GM19238 (cell line): ENCODE measurements around the gene PIGP.
A peak's percentile ranks its signal among the peaks of the same experiment; 100 is the strongest.
"Not testable (repeated sequence)": the region's sequence is repeated elsewhere in the genome, so short reads cannot be mapped to it uniquely, and the experiment has no call there.

Source experiments
- DNase-seq: peaks from one replicate; pipeline ENCODE4 v3.0.0; 2011; ENCODE audit warnings: low spot score; ENCODE audit not compliant: insufficient read length

The PIGP gene

GRCh38 chr21:37072988-37073416 is at the start of gene PIGP, which contains the start of gene TTC3:
Gene PIGP, minus strand, starts transcription at chr21:37073071. Its CDS starts 556 bp downstream, at chr21:37072515.
Gene TTC3, plus strand, starts transcription at chr21:37073254. Its CDS starts 14,004 bp downstream, at chr21:37087258.
- peak; percentile 89 for DNase-seq

GRCh38 chr21:37119421-37120218 is 46.7 kb upstream of the PIGP start:
- DNase-seq = no peak

- DNase-seq = no peak
These were observed 45.4 kb upstream of the PIGP start for GRCh38 chr21:37118187-37118826.

GRCh38 chr21:37117204-37117603 is 44.3 kb upstream of the PIGP start:
- DNase-seq = no peak

GRCh38 chr21:37116459-37116858 is 43.6 kb upstream of the PIGP start:
- DNase-seq = not testable (repeated sequence)

- DNase-seq = not testable (repeated sequence)
These were observed 41.4 kb upstream of the PIGP start for GRCh38 chr21:37114301-37114700.

- not testable (repeated sequence) for DNase-seq
These were observed 38.2 kb upstream of the PIGP start for GRCh38 chr21:37111029-37111428.

- DNase-seq = no peak
These were observed 34.1 kb upstream of the PIGP start for GRCh38 chr21:37106998-37107397.

GRCh38 chr21:37102746-37103145 is 29.9 kb upstream of the PIGP start:
- DNase-seq = not testable (repeated sequence)

GRCh38 chr21:37101384-37101783 is 28.5 kb upstream of the PIGP start:
- DNase-seq = no peak

- DNase-seq = no peak
These were observed 27.4 kb upstream of the PIGP start for GRCh38 chr21:37100316-37100715.

- DNase-seq = no peak
These were observed 25.9 kb upstream of the PIGP start for GRCh38 chr21:37098751-37099150.

GRCh38 chr21:37095821-37096220 is 22.9 kb upstream of the PIGP start:
- no peak for DNase-seq

- no peak for DNase-seq
These were observed 21.1 kb upstream of the PIGP start for GRCh38 chr21:37093977-37094376.

- no peak for DNase-seq
These were observed 15.4 kb upstream of the PIGP start for GRCh38 chr21:37088186-37088735.

GRCh38 chr21:37087188-37087587 is 14.3 kb upstream of the PIGP start:
- DNase-seq = no peak

GRCh38 chr21:37085726-37086125 is 12.9 kb upstream of the PIGP start:
- no peak for DNase-seq

- no peak for DNase-seq
These were observed 10.1 kb upstream of the PIGP start for GRCh38 chr21:37082856-37083528.

GRCh38 chr21:37082375-37082774 is 9.5 kb upstream of the PIGP start:
- DNase-seq = no peak

GRCh38 chr21:37079211-37079824 is 6.4 kb upstream of the PIGP start:
- DNase-seq = no peak

GRCh38 chr21:37077403-37077802 is 4.5 kb upstream of the PIGP start:
- DNase-seq = no peak
